COLO668 (cell line): ENCODE results near the gene UBE2Q1.
"Not testable (repeated sequence)": the region's sequence is repeated elsewhere in the genome, so short reads cannot be mapped to it uniquely, and the experiment has no call there.

Source experiments
- DNase-seq: peaks from one replicate; lab custom pipeline; 2025; ENCODE audit not compliant: unreplicated experiment; lab: John Stamatoyannopoulos, UW

Gene UBE2Q1

GRCh38 chr1:154551474-154551873 is 7.0 kb downstream of the UBE2Q1 start:
- DNase-seq = no peak

- no peak for DNase-seq
Measured at GRCh38 chr1:154550657-154551056, 7.8 kb downstream of the UBE2Q1 start.

DNA sequence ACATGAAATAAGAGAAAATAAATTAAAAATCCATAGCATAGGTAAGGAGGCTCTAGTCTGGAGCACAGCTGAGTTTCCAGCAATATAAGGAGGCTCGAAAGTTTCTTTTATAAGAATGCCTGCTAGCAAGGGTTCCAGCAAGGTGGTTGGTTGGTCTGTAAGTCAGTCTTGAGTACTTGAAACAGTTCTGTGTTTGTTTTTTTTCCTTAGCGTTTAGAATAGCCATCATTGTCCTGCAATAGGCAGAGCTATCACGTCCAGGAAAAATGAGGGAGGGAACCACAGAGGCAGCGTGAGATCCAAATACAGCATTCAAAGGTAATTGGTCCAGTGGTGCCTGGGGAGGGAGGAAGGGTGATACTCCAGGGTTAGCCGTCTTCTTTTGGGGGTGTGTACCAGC is 8.4 kb downstream of the UBE2Q1 start:
- DNase-seq = no peak

- DNase-seq = no peak
Measured at GRCh38 chr1:154549202-154549770, 9.2 kb downstream of the UBE2Q1 start.

- no peak for DNase-seq
Measured at GRCh38 chr1:154548028-154548427, 10.4 kb downstream of the UBE2Q1 start.

GRCh38 chr1:154547105-154547732 is 11.2 kb downstream of the UBE2Q1 start:
- no peak for DNase-seq

- DNase-seq = peak; percentile 70
Measured at GRCh38 chr1:154546264-154547063, 12.0 kb downstream of the UBE2Q1 start.

DNA sequence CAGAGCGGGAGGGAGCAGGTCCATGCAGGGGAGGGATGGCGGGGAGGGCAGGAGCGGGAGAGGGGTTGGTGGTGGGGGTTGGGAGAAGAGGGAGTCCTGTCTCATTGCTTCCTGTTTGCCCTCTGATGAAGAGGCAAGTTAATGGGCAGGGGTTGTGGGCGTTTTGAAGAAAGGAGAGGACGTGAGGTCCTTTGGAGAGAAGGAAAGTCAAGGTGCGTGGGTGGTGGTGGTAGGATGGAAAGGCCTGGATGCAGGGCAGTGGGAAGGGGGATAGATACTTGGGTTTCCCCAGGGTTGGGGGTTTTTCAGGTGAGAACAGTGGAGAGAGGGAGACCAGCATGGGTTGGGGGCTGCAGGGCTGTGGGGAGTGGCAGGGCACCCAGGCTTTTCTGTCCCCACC is 17.2 kb downstream of the UBE2Q1 start:
- no peak for DNase-seq

DNA sequence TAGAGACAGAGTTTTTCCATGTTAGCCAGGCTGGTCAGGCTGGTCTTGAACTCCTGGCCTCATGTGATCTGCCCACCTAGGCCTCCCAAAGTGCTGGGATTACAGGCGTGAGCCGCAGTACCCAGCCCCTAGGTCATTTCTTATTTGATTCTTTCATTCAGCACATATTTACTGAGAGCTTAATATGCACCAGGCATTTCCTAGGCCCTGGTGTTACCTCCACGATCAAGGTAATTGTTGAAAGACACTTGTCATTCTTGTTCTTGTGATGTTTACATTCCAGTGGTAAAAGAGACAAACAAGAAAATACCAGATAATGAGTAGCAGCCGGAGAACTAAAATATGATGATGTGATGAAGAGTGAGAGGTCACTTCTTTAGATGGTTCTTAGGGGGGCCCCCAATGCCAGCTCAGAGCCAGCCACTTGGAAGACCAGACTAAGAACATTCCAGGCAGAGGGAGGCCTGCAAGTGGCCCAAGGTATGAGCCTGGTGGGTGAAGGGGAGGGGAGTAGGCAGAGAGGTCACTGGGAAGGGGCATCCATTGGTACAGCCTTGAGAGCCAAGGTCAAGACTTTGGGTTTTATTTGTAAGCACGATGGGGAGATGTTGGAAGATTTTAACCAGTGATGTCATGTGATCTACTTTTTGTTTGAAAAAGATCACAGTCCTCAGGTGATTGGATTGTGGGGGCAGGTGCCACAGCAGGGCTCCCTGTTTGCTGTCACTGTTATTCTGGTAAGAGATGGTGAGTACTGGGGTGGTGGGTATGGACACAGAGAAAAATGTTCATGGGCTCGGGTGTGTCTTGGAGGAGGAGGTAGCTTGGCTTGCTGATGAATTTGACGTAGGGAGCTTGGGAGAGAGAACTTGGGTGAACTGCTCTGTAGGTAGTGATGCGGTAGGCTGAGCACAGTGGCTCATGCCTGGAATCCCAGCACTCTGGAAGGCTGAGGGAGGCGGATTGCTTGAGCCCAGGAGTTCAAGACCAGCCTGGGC is 18.7 kb downstream of the UBE2Q1 start:
- DNase-seq = no peak

GRCh38 chr1:154536570-154536969 is 21.9 kb downstream of the UBE2Q1 start:
- no peak for DNase-seq

DNA sequence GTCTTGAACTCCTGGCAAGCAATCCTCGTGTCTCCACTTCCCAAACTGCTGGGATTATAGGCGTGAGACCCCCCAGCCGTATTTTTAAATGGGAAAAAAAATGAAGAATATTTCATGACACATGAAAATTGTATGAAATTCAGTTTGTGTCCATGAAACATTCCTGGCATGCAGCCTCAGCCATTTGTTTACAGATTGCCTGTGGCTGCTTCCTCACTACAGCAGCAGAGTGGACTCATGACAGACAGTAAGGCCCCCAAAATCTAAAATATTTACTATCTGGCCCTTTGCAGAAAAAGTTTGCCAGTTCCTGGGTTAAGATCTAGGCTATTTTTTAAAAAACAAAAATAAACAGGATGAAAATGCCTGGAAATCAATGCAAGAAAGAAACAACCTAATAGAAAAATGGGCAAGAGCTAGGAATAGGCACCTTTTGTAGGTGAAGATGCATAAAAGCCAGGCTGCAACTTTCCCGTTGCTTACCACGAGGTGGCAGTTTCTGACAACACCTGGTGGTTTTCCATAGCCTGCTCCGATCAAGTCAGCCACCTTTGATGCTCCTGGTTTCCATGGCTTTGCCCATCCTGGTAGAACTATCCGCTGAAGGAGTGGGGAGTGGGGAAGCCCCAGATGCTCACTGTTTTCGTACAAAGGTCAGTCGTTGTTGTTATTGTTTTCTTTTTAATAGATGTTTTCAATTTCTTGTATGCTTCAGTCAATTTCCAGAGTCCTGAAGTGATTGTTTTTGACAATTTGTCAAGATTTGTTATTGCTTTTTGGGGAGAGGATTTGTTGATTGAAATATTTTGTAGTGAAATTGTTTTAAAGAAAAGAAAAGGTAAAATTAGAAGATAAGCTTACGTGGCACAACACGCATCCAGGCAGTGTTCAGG is 24.3 kb downstream of the UBE2Q1 start:
- DNase-seq = peak; percentile 51

DNA sequence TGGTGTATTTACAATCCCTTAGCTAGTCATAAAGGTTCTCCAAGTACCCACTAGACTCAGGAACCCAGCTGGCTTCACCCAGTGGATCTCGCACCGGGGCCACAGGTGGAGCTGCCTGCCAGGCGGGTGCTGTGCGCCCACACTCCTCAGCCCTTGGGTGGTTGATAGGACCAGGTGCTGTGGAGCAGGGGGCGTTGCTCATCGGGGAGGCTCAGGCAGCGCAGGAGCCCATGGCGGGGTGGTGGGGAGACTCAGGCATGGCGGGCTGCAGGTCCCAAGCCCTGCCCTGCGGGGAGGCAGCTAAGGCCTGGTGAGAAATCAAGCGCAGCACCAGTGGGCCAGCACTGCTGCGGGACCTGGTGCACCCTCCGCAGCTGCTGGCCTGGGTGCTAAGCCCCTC is 26.5 kb downstream of the UBE2Q1 start:
- not testable (repeated sequence) for DNase-seq

DNA sequence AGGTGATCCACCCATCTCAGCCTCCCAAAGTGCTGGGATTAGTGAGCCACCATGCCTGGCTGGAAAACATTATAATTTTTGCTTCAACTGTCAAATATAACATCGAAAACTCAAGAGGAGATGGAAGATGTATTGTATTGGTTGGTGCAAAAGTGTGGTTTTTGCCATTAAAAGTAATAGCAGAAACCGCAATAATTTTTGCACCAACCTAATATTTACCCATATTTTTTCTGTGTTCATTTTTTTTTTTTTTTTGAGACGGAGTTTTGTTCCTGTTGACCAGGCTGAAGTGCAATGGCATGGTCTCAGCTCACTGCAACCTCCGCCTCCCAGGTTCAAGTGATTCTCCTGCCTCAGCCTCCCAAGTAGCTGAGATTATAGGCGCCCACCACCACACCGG is 29.2 kb downstream of the UBE2Q1 start:
- DNase-seq = no peak

GRCh38 chr1:154527192-154527591 is 31.3 kb downstream of the UBE2Q1 start:
- no peak for DNase-seq

GRCh38 chr1:154524881-154525280 is 33.6 kb downstream of the UBE2Q1 start:
- DNase-seq = no peak

GRCh38 chr1:154521695-154522094 is 36.8 kb downstream of the UBE2Q1 start:
- no peak for DNase-seq

DNA sequence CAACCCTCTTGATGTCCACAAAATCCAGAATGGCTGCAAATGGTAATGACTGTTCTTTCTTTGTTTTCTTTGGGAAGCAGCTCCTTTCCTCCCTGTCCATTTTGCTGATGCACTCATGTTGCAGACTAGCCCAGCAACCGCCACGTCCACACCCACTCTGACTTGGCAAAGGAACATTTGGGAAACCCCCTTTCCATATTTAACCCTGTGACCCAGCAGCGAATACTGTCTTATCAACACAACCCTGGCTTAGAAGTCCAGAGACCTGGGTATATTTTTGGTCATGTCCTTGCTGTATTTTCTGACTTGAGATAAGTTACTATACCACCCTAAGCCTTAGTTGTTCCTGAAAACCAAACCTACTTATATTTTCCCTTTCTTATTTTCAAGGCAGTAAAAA is 38.1 kb downstream of the UBE2Q1 start:
- DNase-seq = no peak

DNA sequence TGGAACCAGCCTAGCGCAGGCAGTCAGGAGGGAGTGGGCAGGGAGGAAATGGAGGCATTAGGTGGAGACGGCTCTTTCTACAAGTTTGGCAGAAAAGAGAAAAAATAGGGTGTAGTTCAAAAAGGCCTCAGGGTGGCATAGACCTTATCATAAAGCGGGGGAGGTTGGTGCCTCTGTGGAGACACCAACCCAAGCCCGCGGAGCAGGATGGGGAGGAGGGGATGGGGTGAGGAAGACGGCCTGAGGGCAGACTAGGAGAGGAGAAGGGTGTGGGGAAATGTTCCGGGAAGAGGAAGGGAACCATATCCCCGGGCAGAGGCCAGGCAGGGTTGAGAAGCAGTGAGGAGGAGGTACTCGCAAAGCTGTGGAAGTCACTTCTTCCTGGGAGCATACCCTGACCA is 38.9 kb downstream of the UBE2Q1 start:
- no peak for DNase-seq

GRCh38 chr1:154517661-154518060 is 40.8 kb downstream of the UBE2Q1 start:
- no peak for DNase-seq

- no peak for DNase-seq
Measured at GRCh38 chr1:154514066-154514553, 44.4 kb downstream of the UBE2Q1 start.
